Epithelial cell of prostate (primary cell): ENCODE data around the gene ZNF436.
"Not testable (repeated sequence)": the region's sequence is repeated elsewhere in the genome, so short reads cannot be mapped to it uniquely, and the experiment has no call there.

Experiments
- DNase-seq: peaks from one replicate; pipeline ENCODE4 v3.0.0-alpha.2; 2011; ENCODE audit warnings: low read depth, low spot score
- H3K27ac ChIP-seq: fragments of 450-650 bp; 2 replicates; pipeline ENCODE4 v1.5.1; 2017; ENCODE audit warnings: mild to moderate bottlenecking

ZNF436 gene

GRCh38 chr1:23331713-23332112 is 37.9 kb downstream of the ZNF436 start:
- DNase-seq: no peak
- no peak overlapping the region for H3K27ac ChIP-seq

DNA sequence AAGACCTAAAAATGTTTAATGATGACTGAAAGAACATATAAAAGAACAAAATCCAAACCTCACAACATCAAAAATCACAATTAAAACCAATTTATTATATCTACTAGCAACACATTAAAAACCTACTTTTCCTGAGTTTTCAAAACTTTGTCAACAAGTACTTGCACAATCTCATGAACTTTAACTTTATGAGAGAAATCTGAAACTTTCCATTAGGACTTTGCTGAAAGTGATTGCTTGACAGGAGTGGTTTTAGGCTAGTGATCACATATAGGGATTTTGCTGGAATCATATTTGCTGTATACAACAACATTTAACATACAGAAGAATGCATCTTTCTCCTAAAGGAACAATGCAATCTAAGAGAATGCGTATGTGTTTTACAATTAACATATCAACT is 38.8 kb downstream of the ZNF436 start:
- no peak for DNase-seq
- H3K27ac ChIP-seq: no peak overlapping the region

DNA sequence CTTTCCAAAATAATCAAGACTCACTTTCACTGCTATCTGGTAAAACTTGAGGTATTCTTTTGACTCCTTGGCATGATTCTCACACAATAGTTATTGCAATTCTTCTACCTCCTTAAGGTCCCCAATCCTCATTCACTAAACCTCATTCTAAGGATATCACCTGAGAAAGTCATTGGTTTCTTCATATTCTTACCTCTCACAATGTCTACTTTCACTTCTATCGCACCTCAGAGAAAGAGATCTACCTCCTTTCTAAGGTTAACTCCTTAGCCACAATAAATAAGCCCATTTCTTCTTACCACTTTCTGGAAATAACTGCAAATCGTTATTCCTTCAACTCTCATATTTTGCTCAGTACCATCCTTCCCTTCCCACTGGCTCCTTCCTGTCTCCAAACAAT is 44.2 kb downstream of the ZNF436 start:
- H3K27ac ChIP-seq: no peak overlapping the region
- no peak for DNase-seq

- no peak overlapping the region for H3K27ac ChIP-seq
Observed at GRCh38 chr1:23322770-23323169, 46.9 kb downstream of the ZNF436 start.

GRCh38 chr1:23310280-23310679 is 59.4 kb downstream of the ZNF436 start:
- H3K27ac ChIP-seq: not testable (repeated sequence)

More at GRCh38 chr1:23322770-23323169, 46.9 kb downstream of the ZNF436 start:
- DNase-seq: no peak

More at GRCh38 chr1:23310280-23310679, 59.4 kb downstream of the ZNF436 start:
- not testable (repeated sequence) for DNase-seq
